ENCODE results near the gene REXO1.
"Not testable (repeated sequence)": the region's sequence is repeated elsewhere in the genome, so short reads cannot be mapped to it uniquely, and the experiment has no call there.

The REXO1 gene

GRCh38 chr19:1876496-1877279, 28.4 kb upstream of the REXO1 start:
- FAIRE-seq, result not testable (repeated sequence)

- FAIRE-seq, result no peak
Measured at GRCh38 chr19:1875646-1876495, 27.6 kb upstream of the REXO1 start.

- FAIRE-seq, result not testable (repeated sequence)
Measured at GRCh38 chr19:1875265-1875645, 27.0 kb upstream of the REXO1 start.

- FAIRE-seq, result peak; percentile 85
Measured at GRCh38 chr19:1874554-1875185, 26.4 kb upstream of the REXO1 start.

- no peak for FAIRE-seq
Measured at GRCh38 chr19:1873524-1874473, 25.5 kb upstream of the REXO1 start.

GRCh38 chr19:1872807-1873523, 24.7 kb upstream of the REXO1 start:
- FAIRE-seq, result no peak

GRCh38 chr19:1871630-1872029, 23.3 kb upstream of the REXO1 start:
- no peak for FAIRE-seq

GRCh38 chr19:1871140-1871597, 22.9 kb upstream of the REXO1 start:
- FAIRE-seq, result no peak

GRCh38 chr19:1868971-1869370, 20.7 kb upstream of the REXO1 start:
- FAIRE-seq, result no peak

- no peak for FAIRE-seq
Measured at GRCh38 chr19:1867349-1867724, 19.1 kb upstream of the REXO1 start.

- no peak for FAIRE-seq
Measured at GRCh38 chr19:1866693-1867348, 18.5 kb upstream of the REXO1 start.

GRCh38 chr19:1865172-1866010, 17.1 kb upstream of the REXO1 start:
- no peak for FAIRE-seq

GRCh38 chr19:1864480-1865171, 16.3 kb upstream of the REXO1 start:
- no peak for FAIRE-seq

- no peak for FAIRE-seq
Measured at GRCh38 chr19:1863638-1864479, 15.6 kb upstream of the REXO1 start.

GRCh38 chr19:1863328-1863637, 15.0 kb upstream of the REXO1 start, which contains the start of gene KLF16:
KLF16 (minus strand) TSS chr19:1863579; CDS start chr19:1863497, 82 bp downstream.
- no peak for FAIRE-seq

- no peak for FAIRE-seq
Measured at GRCh38 chr19:1862424-1863327, 14.4 kb upstream of the REXO1 start.

- no peak for FAIRE-seq
Measured at GRCh38 chr19:1862068-1862423, 13.8 kb upstream of the REXO1 start.

GRCh38 chr19:1861599-1862031, 13.3 kb upstream of the REXO1 start:
- FAIRE-seq, result no peak

All from islet of Langerhans (tissue), 1 donor.